ENCODE measurements around the gene TMCC1. TPM values are rescaled to one million over a fixed set of nuclear protein-coding genes. Genes with fewer than 3 reads are reported as not detected.
A peak's percentile ranks its signal among the peaks of the same experiment; 100 is the strongest.

The TMCC1 gene
- total and polyA plus RNA-seq, 3 donors from 2014 or later, result 46.0 to 119 (median 60.4) TPM

DNA sequence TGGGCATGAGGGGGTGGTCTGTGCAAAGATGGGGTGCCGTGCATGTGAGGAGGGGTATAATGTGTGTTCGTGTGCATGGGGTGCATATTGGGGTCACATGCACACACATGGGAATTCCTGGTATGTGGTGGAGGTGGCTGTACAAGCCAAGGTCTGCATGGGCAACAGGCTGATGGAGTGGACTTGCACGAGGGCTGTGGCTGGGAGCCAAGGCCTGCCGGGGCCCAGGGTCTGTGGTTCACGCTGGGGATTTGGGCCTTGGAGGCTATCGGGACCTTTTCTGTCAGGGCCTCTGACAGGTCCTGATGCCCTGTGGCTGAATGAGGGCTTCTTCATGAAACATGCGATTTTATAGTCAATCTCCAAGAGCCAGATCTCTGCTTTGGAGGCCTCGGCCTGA lies 277.2 kb downstream of the TMCC1 start:
- Histone ChIP-seq H3K27me3 (no peaks in the 10 kb centered on the region), H3K9me3 (no peaks in the 10 kb centered on the region), H3K36me3 (ENCODE audit: low read depth, missing control alignments) (no peaks in the 10 kb centered on the region), H3K27ac (no peak overlapping the region), H3K4me3 (no peak overlapping the region), H3K4me1 (peaks cover 22% of the 10 kb centered on the region)
- intact Hi-C loops (cut with DNase I; ENCODE audit: low total_unique reads), result no loop called here
- DNase-seq, result no peak
- 74 to 79% methylated on average over 6 to 8 of the region's 8 CpGs for WGBS, 2 donors
- TF ChIP-seq, protein P1, sequence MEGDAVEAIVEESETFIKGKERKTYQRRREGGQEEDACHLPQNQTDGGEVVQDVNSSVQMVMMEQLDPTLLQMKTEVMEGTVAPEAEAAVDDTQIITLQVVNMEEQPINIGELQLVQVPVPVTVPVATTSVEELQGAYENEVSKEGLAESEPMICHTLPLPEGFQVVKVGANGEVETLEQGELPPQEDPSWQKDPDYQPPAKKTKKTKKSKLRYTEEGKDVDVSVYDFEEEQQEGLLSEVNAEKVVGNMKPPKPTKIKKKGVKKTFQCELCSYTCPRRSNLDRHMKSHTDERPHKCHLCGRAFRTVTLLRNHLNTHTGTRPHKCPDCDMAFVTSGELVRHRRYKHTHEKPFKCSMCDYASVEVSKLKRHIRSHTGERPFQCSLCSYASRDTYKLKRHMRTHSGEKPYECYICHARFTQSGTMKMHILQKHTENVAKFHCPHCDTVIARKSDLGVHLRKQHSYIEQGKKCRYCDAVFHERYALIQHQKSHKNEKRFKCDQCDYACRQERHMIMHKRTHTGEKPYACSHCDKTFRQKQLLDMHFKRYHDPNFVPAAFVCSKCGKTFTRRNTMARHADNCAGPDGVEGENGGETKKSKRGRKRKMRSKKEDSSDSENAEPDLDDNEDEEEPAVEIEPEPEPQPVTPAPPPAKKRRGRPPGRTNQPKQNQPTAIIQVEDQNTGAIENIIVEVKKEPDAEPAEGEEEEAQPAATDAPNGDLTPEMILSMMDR (IDR thresholded peaks at IDR 0.05), result no peak
- no peak for TF ChIP-seq POLR2A (IDR thresholded peaks at IDR 0.05)

DNA sequence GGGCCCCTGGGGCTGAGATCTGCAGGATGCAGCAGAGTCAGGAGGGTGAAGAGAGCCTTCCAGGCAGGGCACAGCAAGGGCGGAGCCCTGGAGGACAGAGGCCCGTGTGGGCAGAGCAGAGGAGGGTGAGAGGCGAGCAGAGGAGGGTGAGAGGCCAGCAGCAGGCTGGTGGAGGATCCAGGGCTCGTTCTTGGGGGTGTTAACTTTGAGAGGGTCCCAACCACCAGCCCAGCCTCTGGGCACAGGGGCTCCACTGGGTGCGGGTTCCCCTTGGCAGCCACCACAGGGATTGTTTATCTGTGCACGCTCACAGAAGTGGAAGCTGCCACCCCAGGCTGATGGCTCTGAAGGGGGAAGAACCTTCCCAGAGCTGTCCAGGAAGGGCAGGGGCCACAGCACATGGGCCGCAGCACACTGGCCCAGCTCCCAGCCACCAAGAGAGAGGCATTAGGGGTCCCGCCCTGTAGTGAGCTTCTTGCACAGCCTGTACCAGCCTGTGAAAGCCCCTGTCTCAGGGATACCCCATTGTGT lies 277.7 kb downstream of the TMCC1 start:
- TF ChIP-seq, protein P1 (IDR thresholded peaks at IDR 0.05), result no peak
- no peak for TF ChIP-seq POLR2A (IDR thresholded peaks at IDR 0.05)
- no peaks in the 10 kb centered on the region for H3K36me3 ChIP-seq (ENCODE audit: low read depth, missing control alignments)
- intact Hi-C loops (cut with DNase I; ENCODE audit: low total_unique reads), result no loop called here
- H3K4me3 ChIP-seq, result no peak overlapping the region
- no peak overlapping the region for H3K27ac ChIP-seq
- H3K27me3 ChIP-seq, result no peaks in the 10 kb centered on the region
- no peak for DNase-seq
- 75 to 81% methylated on average over 6 to 8 of the region's 8 CpGs for WGBS, 2 donors
- H3K9me3 ChIP-seq, result no peaks in the 10 kb centered on the region
- peaks cover 22% of the 10 kb centered on the region for H3K4me1 ChIP-seq

DNA sequence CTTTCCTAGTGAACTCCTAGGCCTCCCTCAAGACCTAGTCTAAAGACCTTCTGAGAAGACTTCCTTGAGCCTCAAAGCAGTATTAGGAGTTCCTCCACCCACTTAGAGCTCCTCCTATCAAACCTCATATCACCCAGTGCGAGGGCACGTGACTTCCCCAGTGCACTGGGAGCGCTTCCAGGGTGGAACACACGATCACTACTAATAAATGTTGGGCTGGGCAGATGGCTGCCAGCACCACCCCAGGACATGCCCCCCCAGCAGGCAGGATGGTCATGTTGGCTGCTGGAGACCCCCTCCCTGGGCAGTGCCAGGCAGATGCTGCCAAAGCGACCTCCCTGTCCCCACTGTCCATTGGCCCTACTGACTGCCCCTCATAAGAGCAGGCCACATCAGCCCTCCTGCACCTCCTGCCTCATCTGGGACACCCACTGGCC lies 278.6 kb downstream of the TMCC1 start:
- Histone ChIP-seq H3K27me3 (no peaks in the 10 kb centered on the region), H3K4me3 (no peak overlapping the region), H3K4me1 (peaks cover 22% of the 10 kb centered on the region), H3K36me3 (ENCODE audit: low read depth, missing control alignments) (no peaks in the 10 kb centered on the region), H3K9me3 (no peaks in the 10 kb centered on the region), H3K27ac (peak overlapping the region in 1 of 2 donors; percentile 24)
- WGBS, 2 donors, result 54 to 66% methylated on average over 4 to 5 of the region's 5 CpGs
- no peak for TF ChIP-seq POLR2A (IDR thresholded peaks at IDR 0.05)
- TF ChIP-seq, protein P1 (IDR thresholded peaks at IDR 0.05), result no peak
- DNase-seq, result peak; percentile 63
- intact Hi-C loops (cut with DNase I; ENCODE audit: low total_unique reads), result no loop called here

DNA sequence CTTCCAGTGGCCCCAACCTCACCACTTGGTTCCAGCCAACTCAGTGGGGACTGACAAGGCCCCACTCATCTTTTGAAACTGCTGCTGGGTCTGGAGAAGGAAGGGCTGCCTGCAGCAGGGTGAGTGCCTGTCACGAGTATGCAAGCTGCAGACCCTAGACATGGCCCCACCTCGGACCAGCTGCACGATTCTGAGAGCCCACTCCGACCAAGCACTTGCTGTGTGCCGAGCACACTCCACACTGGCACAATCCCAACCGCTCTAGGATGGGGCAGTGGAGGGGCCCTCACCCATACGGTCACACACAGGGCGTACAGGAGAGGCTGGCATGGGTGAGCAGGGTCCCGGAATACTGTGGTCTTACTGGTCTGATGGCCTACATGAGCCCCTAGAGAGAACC lies 279.1 kb downstream of the TMCC1 start:
- H3K4me1 ChIP-seq, result peaks cover 21% of the 10 kb centered on the region
- no peak for DNase-seq
- H3K4me3 ChIP-seq, result no peak overlapping the region
- no peaks in the 10 kb centered on the region for H3K27me3 ChIP-seq
- WGBS, 2 donors, result 89 to 100% methylated on average over 1 to 9 of the region's 9 CpGs
- no peaks in the 10 kb centered on the region for H3K9me3 ChIP-seq
- H3K36me3 ChIP-seq (ENCODE audit: low read depth, missing control alignments), result no peaks in the 10 kb centered on the region
- intact Hi-C loops (cut with DNase I; ENCODE audit: low total_unique reads), result no loop called here
- H3K27ac ChIP-seq, result no peak overlapping the region
- no peak for TF ChIP-seq POLR2A (IDR thresholded peaks at IDR 0.05)
- TF ChIP-seq, protein P1 (IDR thresholded peaks at IDR 0.05), result no peak

DNA sequence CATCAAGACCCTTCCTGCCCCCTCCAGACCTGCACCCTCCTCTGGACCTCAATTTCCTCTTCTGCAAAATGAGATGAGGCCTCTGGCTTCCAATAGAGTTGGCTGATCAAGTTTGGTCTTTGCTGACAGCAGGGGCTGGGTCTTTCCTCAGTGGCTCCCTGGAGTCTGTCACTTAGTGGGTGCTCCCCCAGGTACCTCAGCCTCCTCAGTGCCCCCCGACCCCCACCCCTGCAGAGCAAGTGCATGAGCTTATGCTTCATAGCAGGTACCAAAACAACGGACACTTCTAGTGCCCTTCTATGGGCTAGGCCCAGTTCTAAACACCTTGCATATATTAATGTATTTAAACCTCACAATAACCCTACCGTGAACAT lies 280.2 kb downstream of the TMCC1 start:
- peaks cover 17% of the 10 kb centered on the region for H3K4me1 ChIP-seq
- no peak overlapping the region for H3K4me3 ChIP-seq
- TF ChIP-seq, protein P1 (IDR thresholded peaks at IDR 0.05), result no peak
- TF ChIP-seq POLR2A (IDR thresholded peaks at IDR 0.05), result no peak
- no peak overlapping the region for H3K27ac ChIP-seq
- DNase-seq, result no peak
- H3K9me3 ChIP-seq, result no peaks in the 10 kb centered on the region
- H3K36me3 ChIP-seq (ENCODE audit: low read depth, missing control alignments), result no peaks in the 10 kb centered on the region
- WGBS, 2 donors, result 89 to 93% methylated on average over 3 of the region's 3 CpGs
- intact Hi-C loops (cut with DNase I; ENCODE audit: low total_unique reads), result no loop called here
- no peaks in the 10 kb centered on the region for H3K27me3 ChIP-seq
